ENCODE measurements around the gene MYOG. TPM values are rescaled to one million over a fixed set of nuclear protein-coding genes. Genes with fewer than 3 reads are reported as not detected.

The MYOG gene
- total RNA-seq, 4 donors from 2014 or later, result not detected

DNA sequence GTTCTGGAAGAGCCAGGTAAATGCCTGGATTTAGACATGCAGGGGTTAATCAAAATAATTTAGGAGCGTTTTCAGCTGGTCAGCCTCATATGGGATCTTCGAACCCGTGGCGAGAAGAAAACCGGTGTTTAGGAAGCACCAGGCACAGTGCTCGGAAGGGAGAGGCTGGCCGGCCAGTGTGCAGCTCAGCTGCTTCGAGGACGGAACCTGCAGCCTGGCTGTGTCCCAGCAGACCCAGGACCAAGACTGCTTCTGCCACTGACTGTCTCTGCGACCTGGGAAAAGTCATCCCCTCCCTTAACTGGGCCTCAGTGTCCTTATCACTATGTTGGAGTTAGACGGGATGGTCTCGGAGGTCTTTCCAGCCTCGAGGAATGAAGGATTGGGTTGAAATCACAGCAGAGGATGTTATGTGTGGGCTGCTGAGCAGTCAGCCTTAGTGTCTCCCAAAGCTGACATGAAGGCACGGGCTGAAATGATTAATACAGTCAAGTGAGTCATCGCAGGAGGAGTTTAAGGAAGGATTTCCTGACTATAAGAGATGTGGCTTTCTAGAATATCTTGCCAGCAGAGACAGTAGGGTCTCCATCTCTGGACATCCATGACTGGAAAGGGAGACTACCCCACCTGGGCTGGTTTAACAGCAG lies 38.7 kb downstream of the MYOG start:
- Histone ChIP-seq H3K27me3 (peaks cover 8% of the 10 kb centered on the region), H3K4me3 (no peak overlapping the region), H3K36me3 (no peaks in the 10 kb centered on the region), H3K27ac (no peak overlapping the region), H3K9me3 (no peaks in the 10 kb centered on the region), H3K4me1 (no peaks in the 10 kb centered on the region)
- intact Hi-C loops (cut with DNase I; ENCODE audit: low total_unique reads), result no loop called here
- WGBS, 2 donors (ENCODE audit: low coverage in 1 of 2), result 50 to 76% methylated on average over 9 to 15 of the region's 15 CpGs
- in situ Hi-C loops (cut with MboI; ENCODE audit: low pct_ligation_motif_present in 1 of 4, low pct_unique_long_range_greater_than_20kb in 1 of 4, low sequenced_read_pairs in 3 of 4), result no loop called here
- TF ChIP-seq POLR2AphosphoS5 (IDR thresholded peaks at IDR 0.05) (no peak), EP300 (IDR thresholded peaks at IDR 0.05; ENCODE audit: low read depth) (no peak), CTCF (IDR thresholded peaks at IDR 0.05) (no peak), POLR2A (IDR thresholded peaks at IDR 0.05) (no peak)
- DNase-seq, result no peak

DNA sequence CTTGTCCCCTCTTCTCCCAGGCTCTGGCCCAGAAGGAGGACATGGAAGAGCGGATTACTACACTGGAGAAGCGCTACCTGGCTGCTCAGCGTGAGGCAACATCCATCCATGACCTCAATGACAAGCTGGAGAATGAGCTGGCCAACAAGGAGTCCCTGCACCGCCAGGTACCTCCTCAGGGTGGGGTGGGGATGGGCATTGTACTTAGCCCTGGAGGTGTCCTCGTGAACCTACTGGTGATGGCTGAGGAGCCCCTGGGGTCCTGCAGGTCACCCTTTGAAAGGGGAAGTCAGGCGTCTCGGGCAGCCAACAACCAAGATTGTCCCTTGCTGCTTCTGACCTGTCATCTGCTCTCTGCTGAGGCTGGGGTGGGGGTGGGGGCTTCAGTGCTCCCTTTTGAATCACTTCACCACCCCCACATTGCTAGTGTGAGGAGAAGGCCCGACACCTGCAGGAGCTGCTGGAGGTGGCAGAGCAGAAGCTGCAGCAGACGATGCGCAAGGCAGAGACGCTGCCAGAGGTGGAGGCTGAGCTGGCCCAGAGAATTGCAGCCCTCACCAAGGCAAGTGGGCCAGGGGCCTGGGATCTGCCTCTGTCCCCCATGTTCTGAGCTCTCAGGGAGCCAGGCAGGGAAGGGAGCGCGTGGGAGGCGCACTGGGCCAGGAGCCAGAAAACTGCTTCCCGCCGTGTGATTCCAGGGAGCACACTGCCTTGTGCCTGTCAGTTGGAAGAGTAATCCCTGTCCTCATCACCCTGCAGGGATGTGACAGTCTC lies 39.8 kb downstream of the MYOG start:
- Histone ChIP-seq H3K4me1 (no peaks in the 10 kb centered on the region), H3K27ac (no peak overlapping the region), H3K27me3 (peaks cover 8% of the 10 kb centered on the region), H3K36me3 (no peaks in the 10 kb centered on the region), H3K4me3 (no peak overlapping the region), H3K9me3 (no peaks in the 10 kb centered on the region)
- in situ Hi-C loops (cut with MboI; ENCODE audit: low pct_ligation_motif_present in 1 of 4, low pct_unique_long_range_greater_than_20kb in 1 of 4, low sequenced_read_pairs in 3 of 4), result no loop called here
- intact Hi-C loops (cut with DNase I; ENCODE audit: low total_unique reads), result no loop called here
- DNase-seq, result no peak
- 78% methylated on average over 14 of the region's 16 CpGs; no CpG with 5 or more reads in 1 of the 2 donors for WGBS, 2 donors (ENCODE audit: low coverage in 1 of 2)
- TF ChIP-seq CTCF (IDR thresholded peaks at IDR 0.05) (no peak), POLR2A (IDR thresholded peaks at IDR 0.05) (no peak), EP300 (IDR thresholded peaks at IDR 0.05; ENCODE audit: low read depth) (no peak), POLR2AphosphoS5 (IDR thresholded peaks at IDR 0.05) (no peak)

DNA sequence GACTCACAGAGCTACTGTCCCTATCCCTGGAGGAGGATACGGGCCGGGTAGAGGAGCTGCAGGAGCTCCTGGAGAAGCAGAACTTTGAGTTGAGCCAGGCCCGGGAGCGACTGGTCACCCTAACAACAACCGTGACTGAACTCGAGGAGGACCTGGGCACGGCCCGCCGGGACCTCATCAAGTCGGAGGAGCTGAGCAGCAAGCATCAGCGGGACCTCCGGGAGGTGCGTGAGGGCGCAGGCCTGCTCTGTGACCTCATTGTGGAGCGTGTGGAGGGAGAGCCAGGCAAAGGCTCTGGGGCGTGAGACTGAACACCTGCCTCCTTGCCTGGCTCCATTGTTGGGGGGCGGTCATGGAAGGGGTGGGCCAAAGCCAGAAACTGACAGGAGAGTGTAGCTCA lies 40.5 kb downstream of the MYOG start:
- Histone ChIP-seq H3K4me1 (no peaks in the 10 kb centered on the region), H3K27me3 (peaks cover 8% of the 10 kb centered on the region), H3K9me3 (no peaks in the 10 kb centered on the region), H3K27ac (no peak overlapping the region), H3K4me3 (no peak overlapping the region), H3K36me3 (no peaks in the 10 kb centered on the region)
- no peak for TF ChIP-seq POLR2A (IDR thresholded peaks at IDR 0.05)
- TF ChIP-seq EP300 (IDR thresholded peaks at IDR 0.05; ENCODE audit: low read depth), result no peak
- TF ChIP-seq CTCF (IDR thresholded peaks at IDR 0.05), result no peak
- TF ChIP-seq POLR2AphosphoS5 (IDR thresholded peaks at IDR 0.05), result no peak
- in situ Hi-C loops (cut with MboI; ENCODE audit: low pct_ligation_motif_present in 1 of 4, low pct_unique_long_range_greater_than_20kb in 1 of 4, low sequenced_read_pairs in 3 of 4) (no loop called here), intact Hi-C loops (cut with DNase I; ENCODE audit: low total_unique reads) (no loop called here)
- 91% methylated on average over 17 of the region's 17 CpGs; no CpG with 5 or more reads in 1 of the 2 donors for WGBS, 2 donors (ENCODE audit: low coverage in 1 of 2)
- DNase-seq, result no peak

- DNase-seq, result no peak
- intact Hi-C loops (cut with DNase I; ENCODE audit: low total_unique reads), result no loop called here
- H3K4me1 ChIP-seq, result no peaks in the 10 kb centered on the region
- H3K9me3 ChIP-seq, result no peaks in the 10 kb centered on the region
- H3K27me3 ChIP-seq, result peaks cover 8% of the 10 kb centered on the region
- no peak overlapping the region for H3K27ac ChIP-seq
- H3K4me3 ChIP-seq, result no peak overlapping the region
- no peak for TF ChIP-seq EP300 (IDR thresholded peaks at IDR 0.05; ENCODE audit: low read depth)
- no peak for TF ChIP-seq POLR2AphosphoS5 (IDR thresholded peaks at IDR 0.05)
- TF ChIP-seq CTCF (IDR thresholded peaks at IDR 0.05), result no peak
- TF ChIP-seq POLR2A (IDR thresholded peaks at IDR 0.05), result no peak
- WGBS, 2 donors (ENCODE audit: low coverage in 1 of 2), result 76 to 86% methylated on average over 2 to 7 of the region's 7 CpGs
- in situ Hi-C loops (cut with MboI; ENCODE audit: low pct_ligation_motif_present in 1 of 4, low pct_unique_long_range_greater_than_20kb in 1 of 4, low sequenced_read_pairs in 3 of 4), result no loop called here
- no peaks in the 10 kb centered on the region for H3K36me3 ChIP-seq
Observed at GRCh38 chr1:203044546-203045250, 41.1 kb downstream of the MYOG start.

All from transverse colon (tissue), 4 donors.